NCI-H1436 (cell line): ENCODE results near the gene MND1.
"Not testable (repeated sequence)": the region's sequence is repeated elsewhere in the genome, so short reads cannot be mapped to it uniquely, and the experiment has no call there.

ENCODE experiments used
- DNase-seq: peaks from one replicate; lab custom pipeline; 2025; lab: John Stamatoyannopoulos, UW

MND1 gene

DNA sequence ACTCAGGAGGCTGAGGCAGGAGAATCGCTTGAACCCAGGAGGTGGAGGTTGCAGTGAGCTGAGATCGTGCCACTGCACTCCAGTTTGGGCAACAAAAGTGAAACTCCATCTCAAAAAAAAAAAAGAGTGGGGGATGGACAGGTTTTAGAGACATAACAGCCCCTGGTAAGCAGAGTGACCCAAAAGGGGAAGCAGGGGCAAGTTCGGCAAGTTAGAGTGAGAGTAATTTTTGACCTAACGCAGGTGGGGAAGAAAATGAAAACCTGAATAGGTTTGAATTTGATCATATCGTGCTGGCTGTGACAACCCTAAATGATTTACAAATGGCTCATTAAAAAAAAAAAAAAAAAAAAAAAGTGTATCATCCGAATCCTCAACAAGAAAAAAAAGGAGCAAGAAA is 96.0 kb downstream of the MND1 start:
- no peak for DNase-seq

DNA sequence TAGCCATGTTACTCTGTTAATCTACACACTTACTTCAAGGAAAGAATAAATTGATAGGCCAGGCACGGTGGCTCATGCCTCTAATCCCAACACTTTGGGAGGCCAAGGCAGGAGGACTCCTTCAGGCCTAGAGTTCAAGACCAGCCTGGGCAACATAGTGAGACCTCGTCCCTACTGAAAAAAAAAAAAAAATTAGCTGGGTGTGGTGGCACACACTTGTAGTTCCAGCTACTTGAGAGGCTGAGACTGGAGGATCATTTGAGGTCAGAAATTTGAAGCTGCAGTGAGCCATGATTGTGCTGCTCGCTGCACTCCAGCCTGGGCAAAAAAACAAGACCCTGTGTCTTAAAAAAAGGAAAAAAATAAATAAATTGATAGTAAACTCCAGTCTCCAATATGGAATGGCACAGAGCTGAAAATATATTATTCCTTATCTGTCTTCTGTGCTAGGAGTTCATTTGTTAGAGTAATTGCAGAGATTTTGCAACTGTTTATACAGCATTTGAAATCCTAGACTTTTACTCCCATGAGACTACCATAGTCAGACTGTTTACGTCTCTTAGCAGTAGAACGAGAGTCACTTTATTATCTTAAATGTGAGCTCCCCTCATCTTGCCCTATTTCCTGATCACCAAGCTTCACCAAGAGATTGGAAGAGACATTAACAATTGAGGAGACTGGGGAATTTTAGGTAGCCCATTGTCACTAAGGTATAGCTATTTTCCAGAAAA is 102.9 kb downstream of the MND1 start:
- peak; percentile 27 for DNase-seq

DNA sequence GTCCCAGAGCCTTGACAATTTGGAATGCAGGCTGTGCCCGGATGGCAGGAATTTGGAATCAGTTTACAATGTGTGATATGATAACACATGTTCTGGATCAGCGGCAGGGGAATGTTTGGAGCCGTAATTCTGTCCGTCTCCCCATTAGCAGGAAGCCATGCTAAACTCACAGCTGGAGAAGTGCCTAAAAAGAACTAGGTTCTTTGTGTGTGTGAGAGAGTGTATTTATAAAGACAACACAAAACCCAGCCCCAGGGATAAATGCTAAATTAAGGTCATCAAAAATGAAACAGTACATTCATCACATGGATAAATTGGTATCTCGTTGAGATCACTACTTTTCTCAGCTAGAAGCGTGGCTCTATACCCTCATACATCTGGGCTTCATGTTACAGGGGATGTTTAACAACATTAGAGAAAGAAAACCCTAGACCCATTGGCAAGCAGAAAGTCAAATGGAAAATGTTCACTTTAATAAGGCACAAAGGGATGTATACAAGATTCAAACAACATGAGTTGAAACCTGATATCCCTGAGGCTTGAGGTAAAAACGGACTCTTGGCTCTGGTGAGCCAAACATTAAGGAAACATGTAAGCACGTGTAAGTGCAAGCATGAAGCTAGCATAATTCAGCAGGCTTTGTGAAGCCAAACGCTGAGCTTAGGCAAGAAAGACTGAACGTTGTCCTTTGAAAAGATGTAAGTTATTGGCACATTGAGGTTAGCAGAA is 103.7 kb downstream of the MND1 start:
- peak; percentile 55 for DNase-seq

DNA sequence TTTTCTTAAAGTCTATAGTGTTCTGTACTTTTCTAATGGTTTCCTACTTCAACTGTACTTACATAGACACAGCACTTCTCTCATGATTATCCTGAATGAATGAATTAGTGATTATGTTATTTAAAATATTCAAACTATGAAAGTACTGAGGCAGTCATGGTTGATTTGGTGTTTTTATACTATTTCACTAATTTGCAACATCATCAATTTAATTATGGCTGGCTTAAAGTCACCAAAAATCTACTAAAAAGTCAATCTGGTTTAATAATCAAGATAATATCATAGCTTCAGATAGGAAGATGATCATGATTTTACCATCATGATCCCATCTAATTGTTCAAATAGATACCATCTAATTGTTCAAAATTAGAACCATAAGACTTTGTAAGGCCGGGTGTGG is 104.8 kb downstream of the MND1 start:
- no peak for DNase-seq

DNA sequence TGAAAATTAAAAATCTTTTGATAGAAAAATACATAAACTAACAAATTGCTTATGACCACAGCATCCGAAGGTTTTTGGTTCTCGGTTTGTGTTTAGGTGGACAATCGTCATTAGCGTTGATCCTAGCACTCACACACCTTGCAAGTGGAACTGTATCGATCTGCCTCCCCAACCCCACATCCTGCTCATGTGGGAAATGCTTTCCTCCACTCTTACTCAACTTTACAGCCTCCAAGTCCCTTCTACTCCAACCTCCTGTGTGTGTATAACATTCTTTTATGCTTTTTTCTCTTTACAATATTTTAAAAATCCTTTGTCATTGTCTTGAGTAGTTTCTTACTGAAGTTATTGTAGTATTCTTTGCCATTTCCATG is 106.0 kb downstream of the MND1 start:
- no peak for DNase-seq

DNA sequence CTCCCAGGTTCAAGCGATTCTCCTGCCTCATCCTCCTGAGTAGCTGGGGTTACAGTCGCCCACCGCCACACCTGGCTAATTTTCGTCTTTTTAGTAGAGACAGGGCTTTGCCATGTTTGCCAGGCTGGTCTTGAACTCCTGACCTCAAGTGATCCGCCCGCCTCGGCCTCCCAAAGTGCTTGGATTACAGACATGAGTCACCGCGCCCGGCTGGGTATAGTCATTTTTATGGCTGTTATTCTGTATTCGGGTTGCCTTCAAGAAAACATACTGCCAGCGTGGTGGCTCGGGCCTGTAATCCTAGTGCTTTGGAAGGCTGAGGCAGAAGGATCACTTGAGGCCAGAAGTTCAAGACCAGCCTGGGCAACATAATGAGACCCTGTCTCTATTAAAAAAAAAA is 106.7 kb downstream of the MND1 start:
- not testable (repeated sequence) for DNase-seq

DNA sequence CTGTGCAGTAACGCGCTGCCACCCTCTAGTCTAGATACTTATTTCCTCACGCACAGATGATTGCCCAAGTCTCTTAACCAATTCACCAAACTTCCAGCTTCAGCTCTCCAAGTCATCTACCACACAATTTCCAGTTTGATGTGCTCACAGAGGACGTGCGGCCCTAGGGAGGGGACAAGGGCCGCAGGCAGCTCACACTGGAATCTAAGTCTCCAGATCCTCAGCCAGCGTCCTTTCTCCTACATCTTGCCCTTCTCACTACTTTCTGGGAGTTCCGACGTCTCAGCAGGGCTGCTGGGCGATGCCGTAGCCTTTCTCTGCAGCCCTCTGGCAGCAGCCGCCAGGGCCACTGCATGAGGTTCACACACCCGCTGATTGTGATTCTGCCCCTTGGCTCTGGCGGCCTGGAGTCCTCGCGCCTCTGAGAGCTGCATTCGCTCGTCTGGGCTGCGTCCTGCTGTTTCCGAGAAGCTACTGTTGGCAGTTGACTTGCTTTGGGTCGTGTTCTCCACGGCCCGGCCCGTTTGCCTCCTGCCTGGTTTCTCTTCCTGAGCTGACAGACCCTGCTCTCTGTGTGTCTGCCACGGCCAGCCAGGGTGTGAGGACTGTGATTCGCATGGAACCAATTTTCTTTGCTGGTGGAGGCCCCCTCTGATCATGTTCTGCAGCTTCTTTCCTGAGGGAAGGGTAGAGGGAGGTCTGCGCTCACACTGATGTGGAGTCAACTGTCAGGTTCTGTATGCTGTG is 107.6 kb downstream of the MND1 start:
- DNase-seq: no peak

DNA sequence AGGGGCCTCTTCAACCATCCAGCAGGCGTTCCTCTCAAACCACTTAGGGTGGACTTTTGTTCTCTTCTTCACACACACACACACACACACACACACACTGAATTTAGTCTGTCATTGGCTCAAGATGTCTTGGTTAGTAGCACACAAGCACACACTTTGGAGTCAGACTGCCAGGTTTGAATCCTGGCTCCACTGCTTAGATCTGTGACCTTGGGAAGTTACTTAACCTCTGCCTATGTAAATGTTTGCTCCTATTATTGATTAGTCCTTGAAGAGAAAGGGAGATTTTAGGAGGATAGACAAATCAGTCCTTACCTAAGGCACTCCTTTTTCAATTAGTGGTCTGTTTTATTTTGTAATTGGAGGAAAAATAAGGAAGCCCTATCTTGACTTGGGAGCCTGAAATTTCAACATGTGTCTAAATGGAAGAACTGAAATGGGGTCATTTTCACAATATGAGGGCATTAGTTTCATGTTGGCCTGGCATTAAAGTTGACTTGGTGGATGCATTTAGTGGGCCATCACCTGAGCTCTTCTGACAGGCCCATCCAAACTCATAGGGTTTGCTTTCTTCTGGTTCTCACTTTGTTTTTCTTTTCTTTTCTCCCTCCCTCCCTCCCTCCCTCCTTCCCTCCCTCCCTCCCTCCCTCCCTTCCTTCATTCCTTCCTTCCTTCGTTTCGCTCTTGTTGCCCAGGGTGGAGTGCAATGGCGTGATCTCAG is 108.3 kb downstream of the MND1 start:
- no peak for DNase-seq

DNA sequence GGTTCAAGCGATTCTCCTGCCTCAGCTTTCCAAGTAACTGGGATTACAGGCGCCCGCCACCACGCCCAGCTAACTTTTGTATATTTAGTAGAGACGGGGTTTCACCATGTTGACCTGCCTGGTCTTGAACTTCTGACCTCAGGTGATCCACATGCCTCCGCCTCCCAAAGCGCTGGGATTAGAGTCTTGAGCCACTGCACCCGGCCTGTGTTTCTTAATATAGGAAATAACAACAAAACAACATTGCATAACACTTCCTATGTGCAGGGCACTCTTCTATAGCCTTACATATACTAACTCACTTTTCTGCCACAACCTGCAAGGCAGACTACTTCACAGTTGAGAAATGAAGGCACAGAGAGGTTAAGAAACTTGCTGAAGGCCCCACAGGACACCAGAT is 108.9 kb downstream of the MND1 start:
- DNase-seq: no peak

DNA sequence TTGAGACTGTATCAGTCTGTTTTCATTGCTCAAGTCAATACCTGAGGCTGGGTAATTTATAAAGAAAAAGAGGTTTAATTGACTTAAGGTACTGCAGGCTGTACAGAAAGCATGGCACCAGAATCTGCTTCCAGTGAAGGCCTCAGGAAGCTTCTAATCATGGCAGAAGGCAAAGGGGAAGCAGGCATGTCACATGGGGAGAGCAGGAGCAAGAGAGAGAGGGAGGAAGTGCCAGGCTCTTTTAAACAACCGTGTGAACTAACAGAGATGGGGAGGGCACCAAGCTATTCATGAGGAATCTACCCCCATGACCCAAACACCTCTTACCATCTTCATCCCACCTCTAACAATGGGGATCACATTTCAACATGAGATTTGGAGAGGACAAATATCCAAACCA is 114.5 kb downstream of the MND1 start:
- no peak for DNase-seq

DNA sequence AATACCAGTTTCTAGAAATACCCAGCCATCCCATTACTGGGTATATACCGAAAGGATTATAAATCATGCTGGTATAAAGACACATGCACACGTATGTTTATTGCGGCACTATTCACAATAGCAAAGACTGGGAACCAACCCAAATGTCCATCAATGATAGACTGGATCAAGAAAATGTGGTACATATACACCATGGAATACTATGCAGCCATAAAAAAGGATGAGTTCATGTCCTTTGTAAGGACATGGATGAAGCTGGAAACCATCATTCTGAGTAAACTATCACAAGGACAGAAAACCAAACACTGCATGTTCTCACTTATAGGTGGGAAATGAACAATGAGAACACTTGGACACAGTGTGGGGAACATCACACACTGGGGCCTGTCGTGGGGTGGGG is 117.1 kb downstream of the MND1 start:
- DNase-seq: not testable (repeated sequence)

DNA sequence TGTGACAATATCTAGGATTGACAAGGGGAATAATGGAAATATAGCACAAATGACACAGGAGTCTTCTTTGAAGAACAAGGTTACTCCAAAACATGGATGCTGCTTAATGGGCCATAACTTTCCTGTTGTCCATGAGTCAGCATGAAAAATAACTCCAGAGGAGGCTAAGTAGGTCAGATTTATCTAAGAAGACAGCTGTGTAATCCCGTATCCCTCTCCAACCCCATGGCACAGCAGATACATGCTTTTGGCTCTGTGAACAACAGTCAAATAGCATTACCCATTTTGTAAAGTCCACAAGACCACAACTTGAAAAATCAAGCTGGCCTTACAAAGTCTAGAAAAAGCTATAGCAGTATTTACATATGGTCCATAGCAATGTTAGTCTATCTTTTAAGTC is 119.6 kb downstream of the MND1 start:
- no peak for DNase-seq
